ENCODE results near the gene CLVS2.

The CLVS2 gene

GRCh38 chr6:122995921-122996793, at the start of gene CLVS2:
Gene CLVS2, plus strand, starts transcription at chr6:122996235. Its CDS starts 1,543 bp downstream, at chr6:122997778.
- no peak for DNase-seq

DNA sequence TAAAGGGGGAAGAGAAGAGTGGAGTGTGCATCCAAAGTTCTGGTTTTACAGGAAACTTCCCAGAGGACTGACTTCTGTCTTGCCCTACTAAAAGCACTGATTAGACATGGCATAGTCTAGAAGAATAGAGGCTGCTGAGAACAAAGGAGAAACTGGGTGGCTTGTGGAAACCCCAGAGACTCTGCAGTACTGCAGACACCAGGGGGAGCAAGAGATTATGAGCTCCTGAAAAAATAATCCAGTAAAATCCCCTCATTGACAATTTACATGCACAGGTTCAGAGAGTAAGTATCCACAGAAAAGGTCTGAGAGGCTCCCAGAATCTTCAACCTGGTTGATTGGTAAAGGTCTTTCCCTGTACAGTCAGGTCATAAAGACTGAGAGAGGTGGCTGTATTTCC, 48.7 kb upstream of the CLVS2 start:
- DNase-seq, result no peak

GRCh38 chr6:122953766-122954165, 42.3 kb upstream of the CLVS2 start:
- no peak for DNase-seq

DNA sequence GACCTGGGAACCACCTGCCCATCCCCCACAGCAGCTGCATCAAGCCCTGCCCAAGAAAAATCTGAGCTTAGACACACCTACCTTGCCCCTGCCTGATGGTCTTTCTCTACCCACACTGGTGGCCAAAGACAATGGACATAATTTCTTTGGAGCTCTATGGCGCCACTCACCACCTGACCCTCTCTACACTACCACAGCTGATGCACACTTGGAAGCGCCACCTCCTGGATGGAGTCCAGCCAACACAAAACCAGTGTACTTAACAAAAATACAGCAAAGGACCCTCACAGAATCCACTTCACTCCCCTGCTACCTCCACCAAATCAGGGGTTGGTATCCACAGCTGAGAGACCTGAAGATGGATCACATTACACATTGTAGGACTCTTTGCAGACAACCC, 39.7 kb upstream of the CLVS2 start:
- no peak for DNase-seq

- DNase-seq, result no peak
These were observed 33.9 kb upstream of the CLVS2 start for GRCh38 chr6:122962000-122962624.

DNA sequence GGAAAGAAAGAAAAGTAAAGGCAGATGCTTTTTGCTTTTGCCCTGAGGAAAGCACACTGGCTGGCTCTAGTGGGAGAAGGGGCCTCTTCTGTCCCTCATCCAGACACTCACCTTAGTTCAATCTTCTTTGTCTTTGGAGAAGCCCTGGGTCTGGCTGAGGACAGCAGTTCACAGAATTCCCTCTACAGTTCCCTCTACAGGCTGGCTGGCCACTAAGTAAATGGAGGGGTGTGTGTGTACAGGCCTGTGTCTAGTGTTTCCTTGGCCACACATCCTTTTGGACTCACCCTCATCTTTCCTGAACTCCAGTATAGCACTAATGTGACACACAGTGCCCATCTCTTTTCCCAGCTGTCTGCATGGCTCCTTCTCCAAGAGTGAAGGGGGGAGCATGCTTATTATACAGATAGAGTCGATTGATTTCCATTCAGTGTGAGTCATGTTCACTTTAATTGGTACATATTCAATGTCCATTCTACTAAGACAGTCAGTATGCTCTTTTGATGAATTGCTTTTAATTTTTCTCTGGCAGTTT, 26.0 kb upstream of the CLVS2 start:
- DNase-seq, result no peak

GRCh38 chr6:122977180-122977579, 18.9 kb upstream of the CLVS2 start:
- no peak for DNase-seq

DNA sequence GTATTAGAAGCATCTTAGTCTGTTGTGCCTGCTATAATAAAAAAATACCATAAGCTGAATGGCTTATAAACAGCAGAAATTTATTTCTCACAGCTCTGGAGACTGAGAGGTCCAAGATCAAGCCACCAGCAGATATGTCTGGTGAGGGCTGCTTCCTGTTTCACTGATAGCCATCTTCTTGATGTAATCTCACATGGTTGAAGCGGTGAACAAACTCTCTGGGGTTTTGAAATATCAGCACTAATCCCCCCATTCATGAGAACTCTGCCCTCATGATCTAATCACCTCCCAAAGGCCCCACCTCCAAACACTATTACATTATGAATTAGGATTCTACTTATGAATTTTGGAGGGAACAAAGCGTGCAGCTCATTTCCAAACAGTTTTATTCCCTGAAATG, 11.6 kb upstream of the CLVS2 start:
- DNase-seq, result no peak

- no peak for DNase-seq
These were observed 1.8 kb upstream of the CLVS2 start for GRCh38 chr6:122994256-122994655.

GRCh38 chr6:122996794-122997505, 915 bp downstream of the CLVS2 start:
- no peak for DNase-seq

- DNase-seq, result no peak
These were observed 1.6 kb downstream of the CLVS2 start for GRCh38 chr6:122997541-122998150.

GRCh38 chr6:122998403-122998975, 2.5 kb downstream of the CLVS2 start:
- no peak for DNase-seq

GRCh38 chr6:123000244-123000770, 4.3 kb downstream of the CLVS2 start:
- no peak for DNase-seq

DNA sequence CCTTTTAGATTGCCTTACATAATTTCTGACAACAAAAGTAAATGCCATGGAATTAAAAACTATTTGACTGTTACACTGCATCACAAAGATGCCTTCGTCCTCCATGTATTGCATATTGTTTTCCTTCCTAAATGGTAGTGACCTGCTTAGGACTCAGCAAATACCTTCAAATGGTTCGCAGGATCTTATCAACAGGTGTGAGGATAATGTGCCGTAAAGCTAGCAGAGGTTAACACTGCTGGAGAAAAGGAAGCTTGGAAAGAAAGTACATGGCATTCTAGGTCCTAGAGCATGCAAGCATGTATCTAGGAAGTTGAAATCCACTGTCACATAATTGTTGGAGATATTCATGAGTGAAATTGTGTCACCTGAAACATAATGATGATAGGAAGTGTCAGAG, 5.5 kb downstream of the CLVS2 start:
- no peak for DNase-seq

GRCh38 chr6:123007885-123008284, 11.8 kb downstream of the CLVS2 start:
- DNase-seq, result no peak

GRCh38 chr6:123009059-123009458, 13.0 kb downstream of the CLVS2 start:
- DNase-seq, result no peak

DNA sequence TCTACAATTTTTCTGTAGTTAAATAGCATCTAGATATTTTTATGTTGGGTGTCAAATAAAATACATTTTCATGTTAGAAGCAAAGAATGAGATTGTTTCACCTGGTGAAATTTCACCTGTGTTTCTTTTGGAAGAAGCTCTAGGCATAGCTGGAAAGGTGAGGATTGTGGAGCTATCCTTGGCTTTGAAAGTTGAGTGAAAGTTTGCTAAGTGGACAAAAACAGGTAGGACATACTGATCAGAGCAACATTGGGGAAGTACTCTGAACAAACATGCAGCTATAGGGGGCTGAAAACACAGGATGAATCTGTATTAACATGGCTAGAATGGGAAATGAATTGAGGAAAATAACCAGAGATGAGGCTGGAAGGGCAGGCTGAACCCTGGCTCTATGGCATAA, 18.8 kb downstream of the CLVS2 start:
- no peak for DNase-seq

DNA sequence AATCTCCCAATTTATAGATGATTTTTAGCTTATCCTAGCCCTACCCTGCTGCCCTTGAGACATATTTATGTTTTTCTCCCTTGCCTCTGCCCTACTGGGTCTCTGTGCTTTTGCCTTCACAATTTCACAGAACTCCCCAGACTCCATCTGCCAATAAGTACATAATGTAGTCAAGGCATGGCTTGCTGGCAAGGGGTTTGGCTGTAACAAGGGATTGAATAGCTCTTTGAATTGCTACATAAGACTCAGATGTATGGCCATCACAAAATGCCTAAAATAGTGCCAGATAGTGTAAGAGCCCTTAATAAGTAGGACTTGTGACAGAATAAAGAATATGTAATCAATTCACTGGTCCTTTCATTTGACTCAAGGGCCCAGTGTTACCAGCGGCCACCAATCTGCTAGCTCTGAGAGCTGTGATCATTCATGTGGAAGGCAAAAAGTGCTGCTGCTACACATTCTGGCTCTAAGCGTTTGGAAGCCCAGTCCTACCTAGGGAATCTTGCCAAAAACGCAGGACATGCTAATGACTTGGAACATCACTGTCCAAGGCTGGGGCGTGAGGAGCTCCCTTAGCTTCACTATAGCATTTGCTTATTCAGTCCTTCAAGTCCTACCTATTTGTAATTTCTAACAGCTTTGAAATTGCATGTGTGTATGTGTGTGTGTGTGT, 20.5 kb downstream of the CLVS2 start:
- no peak for DNase-seq

- DNase-seq, result no peak
These were observed 21.2 kb downstream of the CLVS2 start for GRCh38 chr6:123017104-123017682.

DNA sequence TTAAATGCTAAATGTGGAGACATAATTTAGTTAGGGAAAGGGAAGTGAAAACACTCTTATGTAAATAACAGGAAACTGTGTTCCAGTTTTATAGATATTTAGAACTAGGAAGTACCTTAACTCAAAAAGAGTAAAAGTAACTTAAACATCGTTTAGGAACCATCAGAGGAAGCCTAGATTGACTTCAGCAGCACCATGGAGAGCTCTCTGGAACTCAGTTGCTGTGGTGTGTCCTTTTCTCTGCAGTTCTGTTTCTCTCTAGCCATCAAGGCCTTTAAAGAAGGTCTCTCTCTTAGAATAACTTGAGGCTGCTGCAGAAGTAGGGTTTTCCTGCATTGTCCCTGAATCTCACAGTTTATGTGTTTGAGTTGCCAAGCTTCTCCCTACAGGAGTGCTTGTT, 26.9 kb downstream of the CLVS2 start:
- no peak for DNase-seq

DNA sequence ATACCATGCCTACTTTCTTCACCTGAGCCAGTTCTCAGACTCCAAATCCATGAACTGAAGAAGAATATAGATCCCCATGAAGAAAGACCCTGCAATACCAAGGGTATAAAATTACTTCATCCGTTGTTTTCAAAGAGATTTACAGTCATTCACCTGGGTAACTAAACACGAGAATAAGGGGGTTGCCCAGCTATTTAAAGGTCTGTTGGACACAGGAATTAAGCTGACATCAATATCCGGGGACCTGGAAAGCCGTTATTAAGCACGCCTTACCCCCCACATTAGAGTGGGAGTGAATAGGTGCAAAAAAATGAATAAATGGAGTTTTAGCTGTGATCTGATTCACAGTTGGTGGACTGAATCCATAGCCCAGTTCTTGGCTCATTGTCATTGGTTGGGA, 28.9 kb downstream of the CLVS2 start:
- DNase-seq, result no peak

DNA sequence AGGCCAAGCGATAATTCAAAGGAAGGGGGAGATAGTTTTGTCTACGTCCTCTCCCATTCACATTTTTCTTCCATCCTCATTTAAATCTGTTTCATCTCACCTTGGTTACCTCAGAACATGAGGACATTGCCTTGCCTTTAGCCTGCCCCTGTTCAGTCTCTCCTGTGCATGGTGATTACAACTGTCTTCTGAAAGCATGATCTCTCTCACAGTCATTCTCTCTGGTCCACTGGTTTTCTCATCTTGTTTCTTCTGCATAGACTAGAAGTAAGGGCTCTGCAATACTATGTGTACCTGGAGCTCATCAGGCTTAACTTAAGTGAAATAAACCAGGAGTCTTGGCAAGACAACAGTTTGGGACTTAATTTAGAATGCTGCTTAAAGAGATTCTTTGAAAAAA, 31.4 kb downstream of the CLVS2 start:
- DNase-seq, result no peak

Measured in inflammatory macrophage treated with lipopolysaccharide for 4 hours (primary cell).